Common myeloid progenitor, CD34-positive (primary cell): ENCODE data around the gene TNFAIP8L3.

Experiments
- CTCF ChIA-PET: fragments of 350-600 bp; sonication (Branson Sonifier 250); formaldehyde crosslinking; loops from one replicate; lab custom pipeline; 2021; ENCODE audit warnings: antibody characterized with exemption; lab: Charles Lee
- POLR2A ChIA-PET: fragments of 350-600 bp; sonication (Branson Sonifier 250); formaldehyde crosslinking; loops from one replicate; lab custom pipeline; 2021; ENCODE audit warnings: antibody characterized with exemption; lab: Charles Lee
- DNase-seq, 3 donors: peaks; one replicate each; pipeline versions ENCODE4 v3.0.0 to v3.0.0-alpha.2; 2013
- H3K27ac ChIP-seq, 2 experiments: 1 replicate in 1 of 2; 2 replicates in 1 of 2; pipeline ENCODE4 v1.7.0; 2013; ENCODE audit warnings: inconsistent platforms in 2 of 2, low read length in 2 of 2, mild to moderate bottlenecking in 2 of 2, low read depth in 1 of 2, moderate library complexity in 1 of 2; ENCODE audit not compliant: severe bottlenecking in 2 of 2, insufficient read depth in 1 of 2, poor library complexity in 1 of 2
- H3K27me3 ChIP-seq, 5 experiments: replicated peaks in 2 of 5; 1 replicate in 3 of 5; 2 replicates in 2 of 5; pipeline versions ENCODE4 v1.6.1 to v1.7.0; 2013; ENCODE audit warnings: low read length in 4 of 5, mild to moderate bottlenecking in 2 of 5, moderate library complexity in 2 of 5, inconsistent platforms in 1 of 5; ENCODE audit not compliant: insufficient read depth in 5 of 5, control insufficient read depth in 4 of 5
- H3K36me3 ChIP-seq, 4 experiments: 1 replicate in 2 of 4; 2 replicates in 2 of 4; pipeline versions ENCODE4 v1.6.1 to v1.7.0; 2013; ENCODE audit warnings: low read length in 3 of 4, control low read depth in 1 of 4, mild to moderate bottlenecking in 1 of 4; ENCODE audit not compliant: control insufficient read depth in 4 of 4, insufficient read depth in 4 of 4
- H3K4me1 ChIP-seq, 4 experiments: 1 replicate in 3 of 4; 2 replicates in 1 of 4; pipeline versions ENCODE4 v1.6.1 to v1.7.1; 2013; ENCODE audit warnings: low read length in 3 of 4, mild to moderate bottlenecking in 3 of 4, control low read depth in 1 of 4, inconsistent platforms in 1 of 4, moderate library complexity in 1 of 4; ENCODE audit not compliant: control insufficient read depth in 4 of 4, insufficient read depth in 4 of 4; ENCODE audit errors: control extremely low read depth in 1 of 4
- H3K4me3 ChIP-seq, 7 experiments: 1 replicate in 4 of 7; 2 replicates in 3 of 7; pipeline versions ENCODE4 v1.5.1 to v1.7.0; 2013; ENCODE audit warnings: mild to moderate bottlenecking in 7 of 7, low read length in 6 of 7, moderate library complexity in 6 of 7, inconsistent platforms in 2 of 7, low read depth in 2 of 7, control low read depth in 1 of 7; ENCODE audit not compliant: insufficient read depth in 4 of 7, control insufficient read depth in 1 of 7; ENCODE audit errors: extremely low read depth in 1 of 7
- H3K9me3 ChIP-seq, 5 experiments: 1 replicate in 4 of 5; 2 replicates in 1 of 5; pipeline versions ENCODE4 v1.6.1 to v1.7.1; 2013; ENCODE audit warnings: low read length in 4 of 5, mild to moderate bottlenecking in 2 of 5, inconsistent platforms in 1 of 5, low read depth in 1 of 5, moderate library complexity in 1 of 5; ENCODE audit not compliant: control insufficient read depth in 4 of 5, insufficient read depth in 2 of 5; ENCODE audit errors: control extremely low read depth in 1 of 5
- WGBS: methylation state at CpG from one replicate; pipeline ENCODE4 v1.1.5; 2013; ENCODE audit not compliant: insufficient coverage; 5-methylcytosine and 5-hydroxymethylcytosine counted together

TNFAIP8L3 gene

GRCh38 chr15:51030649-51031316 lies 63.9 kb downstream of the TNFAIP8L3 start:
- H3K4me1 ChIP-seq: no peaks in the 10 kb centered on the region
- no peaks in the 10 kb centered on the region for H3K27me3 ChIP-seq
- ChIA-PET POLR2A (no interaction called here), CTCF (no interaction called here)
- H3K27ac ChIP-seq: no peak overlapping the region
- DNase-seq: no peak
- no peaks in the 10 kb centered on the region for H3K36me3 ChIP-seq
- peaks cover 0 to 3% (median 0%) of the 10 kb centered on the region in 5 experiments for H3K9me3 ChIP-seq
- 97% methylated on average over 6 of the region's 6 CpGs for WGBS
- no peak overlapping the region for H3K4me3 ChIP-seq

- WGBS: 84% methylated on average over 3 of the region's 3 CpGs
- no peaks in the 10 kb centered on the region for H3K4me1 ChIP-seq
- H3K36me3 ChIP-seq: no peaks in the 10 kb centered on the region
- ChIA-PET POLR2A (no interaction called here), CTCF (no interaction called here)
- no peak overlapping the region for H3K27ac ChIP-seq
- H3K4me3 ChIP-seq: no peak overlapping the region
- no peak for DNase-seq
- H3K9me3 ChIP-seq: peaks cover 0 to 2% (median 0%) of the 10 kb centered on the region in 5 experiments
- no peaks in the 10 kb centered on the region for H3K27me3 ChIP-seq
These were observed 69.3 kb downstream of the TNFAIP8L3 start for GRCh38 chr15:51025454-51025846.

GRCh38 chr15:51024735-51025453 lies 69.8 kb downstream of the TNFAIP8L3 start:
- Histone ChIP-seq H3K36me3 (no peaks in the 10 kb centered on the region), H3K4me3 (no peak overlapping the region), H3K27me3 (no peaks in the 10 kb centered on the region), H3K9me3 (no peaks in the 10 kb centered on the region), H3K4me1 (no peaks in the 10 kb centered on the region), H3K27ac (no peak overlapping the region)
- POLR2A ChIA-PET: no interaction called here
- CTCF ChIA-PET: no interaction called here
- DNase-seq: no peak
- no CpG with 5 or more reads among the region's 4 CpGs for WGBS

GRCh38 chr15:51023499-51023898 lies 71.2 kb downstream of the TNFAIP8L3 start:
- Histone ChIP-seq H3K27ac (no peak overlapping the region), H3K27me3 (no peaks in the 10 kb centered on the region), H3K4me3 (no peak overlapping the region), H3K9me3 (peaks cover 0 to 2% (median 0%) of the 10 kb centered on the region in 5 experiments), H3K36me3 (no peaks in the 10 kb centered on the region), H3K4me1 (no peaks in the 10 kb centered on the region)
- no CpG with 5 or more reads among the region's 1 CpG for WGBS
- ChIA-PET POLR2A (no interaction called here), CTCF (no interaction called here)
- DNase-seq: no peak

GRCh38 chr15:51022206-51022605 lies 72.5 kb downstream of the TNFAIP8L3 start:
- Histone ChIP-seq H3K36me3 (no peaks in the 10 kb centered on the region), H3K27me3 (no peaks in the 10 kb centered on the region), H3K4me3 (no peak overlapping the region), H3K4me1 (no peaks in the 10 kb centered on the region), H3K9me3 (peaks cover 0 to 2% (median 0%) of the 10 kb centered on the region in 5 experiments), H3K27ac (no peak overlapping the region)
- DNase-seq: no peak
- POLR2A ChIA-PET: no interaction called here
- CTCF ChIA-PET: no interaction called here

- H3K27ac ChIP-seq: no peak overlapping the region
- peaks cover 0 to 2% (median 0%) of the 10 kb centered on the region in 5 experiments for H3K9me3 ChIP-seq
- POLR2A ChIA-PET: no interaction called here
- no peaks in the 10 kb centered on the region for H3K4me1 ChIP-seq
- no peak for DNase-seq
- no peak overlapping the region for H3K4me3 ChIP-seq
- no peaks in the 10 kb centered on the region for H3K36me3 ChIP-seq
- no peaks in the 10 kb centered on the region for H3K27me3 ChIP-seq
- CTCF ChIA-PET: no interaction called here
- no CpG with 5 or more reads among the region's 1 CpG for WGBS
These were observed 78.1 kb downstream of the TNFAIP8L3 start for GRCh38 chr15:51016615-51017014.

GRCh38 chr15:51011212-51011611 lies 83.5 kb downstream of the TNFAIP8L3 start:
- ChIA-PET POLR2A (no interaction called here), CTCF (no interaction called here)
- WGBS: no CpG with 5 or more reads among the region's 1 CpG
- H3K9me3 ChIP-seq: peaks cover 0 to 6% (median 0%) of the 10 kb centered on the region in 5 experiments
- no peak overlapping the region for H3K4me3 ChIP-seq
- peaks cover 0 to 2% (median 0%) of the 10 kb centered on the region in 4 experiments for H3K36me3 ChIP-seq
- DNase-seq: no peak
- no peak overlapping the region for H3K27ac ChIP-seq
- no peaks in the 10 kb centered on the region for H3K4me1 ChIP-seq
- no peaks in the 10 kb centered on the region for H3K27me3 ChIP-seq
